ENCODE data around the gene IGFBP1. TPM values are rescaled to one million over a fixed set of nuclear protein-coding genes. Genes with fewer than 3 reads are reported as not detected.

IGFBP1 gene
- total and polyA plus RNA-seq, 2 of the 13 experiments (the other 11 are each of a cell fraction or from before 2014, with no cell fraction given): 5.4 to 885 TPM

- peak; percentile 52; the same call in 1 of the 2 replicates for TF ChIP-seq THAP7 (CRISPR knock-in tag; IDR thresholded peaks at IDR 0.05)
- TF ChIP-seq FIP1L1 (IDR thresholded peaks at IDR 0.05; ENCODE audit: borderline replicate concordance, insufficient read depth, low read depth, low read length): no peak
- no peak; the same call in none of the 2 replicates for TF ChIP-seq CSRNP1 (CRISPR knock-in tag; IDR thresholded peaks at IDR 0.05)
- no peak for TF ChIP-seq HDAC1 (CRISPR knock-in tag; IDR thresholded peaks at IDR 0.05)
- no peak for TF ChIP-seq ZBTB26 (CRISPR knock-in tag; IDR thresholded peaks at IDR 0.05; ENCODE audit: borderline replicate concordance)
- no peak for TF ChIP-seq CERS6 (CRISPR knock-in tag; IDR thresholded peaks at IDR 0.05)
- no peak for TF ChIP-seq WIZ (CRISPR knock-in tag; IDR thresholded peaks at IDR 0.05)
- TF ChIP-seq TSC22D2 (CRISPR knock-in tag; IDR thresholded peaks at IDR 0.05; ENCODE audit: borderline replicate concordance): no peak
- TF ChIP-seq KLF16 (CRISPR knock-in tag; IDR thresholded peaks at IDR 0.05): peak in 1 of 2 experiments; percentile 96; a peak in 2 of 4 replicates
- TF ChIP-seq ARID4A (CRISPR knock-in tag; IDR thresholded peaks at IDR 0.05; ENCODE audit: borderline replicate concordance): no peak
- no peak for TF ChIP-seq IRF2 (CRISPR knock-in tag; IDR thresholded peaks at IDR 0.05)
- TF ChIP-seq SNAPC2 (CRISPR knock-in tag; IDR thresholded peaks at IDR 0.05): peak; percentile 19; the same call in 1 of the 2 replicates
- no peak for TF ChIP-seq STAG1 (CRISPR knock-in tag; IDR thresholded peaks at IDR 0.05)
- no peak for TF ChIP-seq CBX2 (IDR thresholded peaks at IDR 0.05; ENCODE audit: low read depth, low read length)
- no peak for TF ChIP-seq CBX2 (CRISPR knock-in tag; IDR thresholded peaks at IDR 0.05; ENCODE audit: low read depth)
- TF ChIP-seq NONO (IDR thresholded peaks at IDR 0.05): no peak
- TF ChIP-seq NONO (CRISPR knock-in tag; conservative IDR thresholded peaks at IDR 0.05): peak; percentile 26; the same call in 1 of the 2 replicates
- no peak for TF ChIP-seq TRAFD1 (CRISPR knock-in tag; IDR thresholded peaks at IDR 0.05; ENCODE audit: borderline replicate concordance)
Observed at GRCh38 chr7:45893374-45893995, 5.2 kb downstream of the IGFBP1 start (continued).

Measured in HepG2 (cell line).